GM20000 (cell line): ENCODE results near the gene RASGRP1.

Experiments used
- DNase-seq: peaks from one replicate; pipeline ENCODE4 v3.0.0; 2012; ENCODE audit warnings: low spot score
- TF ChIP-seq, protein P1 (sequence below): IDR thresholded peaks from 2 replicates; pipeline ENCODE4 v1.5.1; 2012; ENCODE audit warnings: mild to moderate bottlenecking, control low read depth; ENCODE audit errors: extremely low read depth, missing control alignments

RASGRP1 gene

DNA sequence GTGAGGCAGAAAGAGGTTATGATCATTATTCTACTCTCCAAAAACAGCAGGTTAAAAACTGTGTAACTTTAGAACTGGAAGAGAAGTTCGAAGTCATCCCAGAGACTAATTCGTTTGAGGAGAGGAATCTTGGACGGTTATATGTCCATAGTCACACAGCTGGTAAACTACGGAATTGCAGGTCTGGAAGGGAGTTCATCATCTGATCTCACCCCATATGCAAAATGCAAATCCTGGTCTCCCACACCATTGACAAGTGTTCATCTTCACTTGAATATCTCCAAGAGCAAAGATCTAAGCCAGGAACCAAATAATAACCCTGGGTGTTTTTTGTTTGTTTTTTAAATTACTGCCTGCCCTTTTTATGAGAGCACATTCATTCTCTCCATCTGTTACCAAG lies 57.6 kb downstream of the RASGRP1 start:
- TF ChIP-seq, protein P1, sequence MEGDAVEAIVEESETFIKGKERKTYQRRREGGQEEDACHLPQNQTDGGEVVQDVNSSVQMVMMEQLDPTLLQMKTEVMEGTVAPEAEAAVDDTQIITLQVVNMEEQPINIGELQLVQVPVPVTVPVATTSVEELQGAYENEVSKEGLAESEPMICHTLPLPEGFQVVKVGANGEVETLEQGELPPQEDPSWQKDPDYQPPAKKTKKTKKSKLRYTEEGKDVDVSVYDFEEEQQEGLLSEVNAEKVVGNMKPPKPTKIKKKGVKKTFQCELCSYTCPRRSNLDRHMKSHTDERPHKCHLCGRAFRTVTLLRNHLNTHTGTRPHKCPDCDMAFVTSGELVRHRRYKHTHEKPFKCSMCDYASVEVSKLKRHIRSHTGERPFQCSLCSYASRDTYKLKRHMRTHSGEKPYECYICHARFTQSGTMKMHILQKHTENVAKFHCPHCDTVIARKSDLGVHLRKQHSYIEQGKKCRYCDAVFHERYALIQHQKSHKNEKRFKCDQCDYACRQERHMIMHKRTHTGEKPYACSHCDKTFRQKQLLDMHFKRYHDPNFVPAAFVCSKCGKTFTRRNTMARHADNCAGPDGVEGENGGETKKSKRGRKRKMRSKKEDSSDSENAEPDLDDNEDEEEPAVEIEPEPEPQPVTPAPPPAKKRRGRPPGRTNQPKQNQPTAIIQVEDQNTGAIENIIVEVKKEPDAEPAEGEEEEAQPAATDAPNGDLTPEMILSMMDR: no peak
- DNase-seq: no peak

DNA sequence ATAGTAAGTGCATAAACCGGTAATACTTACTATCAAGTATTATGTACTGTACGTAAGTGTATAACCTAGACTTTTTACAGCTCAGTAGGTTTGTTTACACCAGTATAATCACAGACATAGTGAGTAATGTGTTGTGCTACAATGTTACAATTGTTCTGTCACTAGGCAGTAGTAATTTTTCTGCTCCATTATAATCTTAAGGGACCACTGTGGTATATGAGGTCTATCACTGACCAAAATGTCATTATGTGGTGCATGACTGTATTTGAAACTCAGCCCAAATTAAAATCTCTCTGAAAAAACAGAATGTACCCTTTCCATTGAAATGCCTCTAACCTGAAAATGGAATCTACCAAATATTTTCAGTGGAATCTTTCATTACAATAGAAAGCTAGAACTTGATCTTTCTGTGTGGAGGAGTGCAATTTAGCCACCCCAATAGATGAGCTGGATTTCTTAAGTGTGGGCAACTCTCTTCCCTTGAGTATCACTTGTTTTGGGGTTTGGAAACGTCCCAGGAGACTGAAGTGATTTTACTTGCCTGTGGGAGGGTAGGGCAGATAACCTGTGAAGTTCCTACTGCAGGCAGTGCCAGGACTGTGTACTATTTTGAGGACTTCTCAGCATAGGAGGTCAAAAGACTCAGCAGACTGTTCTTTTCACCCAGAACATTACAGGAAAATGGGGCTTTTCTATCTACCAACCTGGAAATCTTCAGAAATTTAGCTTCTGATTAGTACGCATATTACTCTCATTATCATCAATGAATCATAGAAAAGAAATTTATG lies 59.7 kb downstream of the RASGRP1 start:
- TF ChIP-seq, protein P1: no peak
- no peak for DNase-seq

DNA sequence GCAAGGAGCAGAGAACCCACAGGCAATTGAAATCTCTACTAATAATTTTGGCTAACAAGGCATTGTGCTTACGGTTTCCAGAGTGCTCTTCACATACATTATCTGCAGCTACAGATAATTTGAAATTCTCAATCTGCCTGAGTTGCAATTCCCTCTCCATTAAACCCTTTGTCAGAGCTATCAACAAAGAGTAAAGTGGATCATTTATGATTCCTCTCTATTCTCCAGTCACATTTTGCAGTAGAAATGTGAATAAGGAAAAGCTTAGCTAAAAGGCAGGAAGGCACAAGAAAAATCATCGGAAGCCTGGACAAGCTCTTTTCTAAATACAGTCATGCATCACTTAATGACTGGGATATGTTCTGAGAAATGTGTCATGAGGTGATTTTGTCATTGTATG lies 61.1 kb downstream of the RASGRP1 start:
- no peak for DNase-seq
- TF ChIP-seq, protein P1: no peak

DNA sequence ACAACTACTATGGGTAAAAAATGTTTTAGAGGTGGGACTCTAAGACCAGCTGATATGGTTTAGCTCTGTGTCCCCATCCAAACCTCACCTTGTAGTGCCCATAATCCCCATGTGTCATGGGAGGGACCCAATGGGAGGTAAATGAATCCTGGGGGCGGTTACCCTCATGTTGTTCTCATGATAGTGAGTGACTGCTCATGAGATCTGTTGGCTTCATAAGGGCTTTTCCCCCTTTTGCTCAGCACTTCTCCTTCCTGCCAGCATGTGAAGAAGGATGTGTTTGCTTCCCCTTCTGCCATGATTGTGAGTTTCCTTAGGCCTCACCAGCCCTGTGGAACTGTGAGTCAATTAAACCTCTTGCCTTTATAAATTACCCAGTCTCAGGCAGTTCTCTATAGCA lies 65.0 kb downstream of the RASGRP1 start:
- DNase-seq: no peak
- TF ChIP-seq, protein P1: no peak

DNA sequence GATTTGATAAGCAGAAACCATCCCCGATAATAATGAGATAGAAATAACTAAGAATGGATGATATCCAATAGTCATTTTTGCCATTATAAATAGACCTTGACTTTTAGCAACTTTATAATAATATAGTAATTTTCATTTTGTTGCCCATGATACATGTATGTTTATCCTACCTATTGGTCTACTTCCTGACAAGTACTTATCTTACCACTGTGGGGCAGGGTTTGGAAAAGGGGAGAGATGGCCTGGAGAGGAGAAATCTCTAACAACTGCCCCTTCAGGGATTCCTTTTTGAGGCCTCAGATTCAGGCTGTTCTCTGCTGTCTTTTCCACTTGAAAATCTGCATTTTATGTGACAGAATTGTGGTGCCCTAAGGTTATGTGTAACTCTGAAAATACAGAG lies 68.5 kb downstream of the RASGRP1 start:
- TF ChIP-seq, protein P1: no peak

DNA sequence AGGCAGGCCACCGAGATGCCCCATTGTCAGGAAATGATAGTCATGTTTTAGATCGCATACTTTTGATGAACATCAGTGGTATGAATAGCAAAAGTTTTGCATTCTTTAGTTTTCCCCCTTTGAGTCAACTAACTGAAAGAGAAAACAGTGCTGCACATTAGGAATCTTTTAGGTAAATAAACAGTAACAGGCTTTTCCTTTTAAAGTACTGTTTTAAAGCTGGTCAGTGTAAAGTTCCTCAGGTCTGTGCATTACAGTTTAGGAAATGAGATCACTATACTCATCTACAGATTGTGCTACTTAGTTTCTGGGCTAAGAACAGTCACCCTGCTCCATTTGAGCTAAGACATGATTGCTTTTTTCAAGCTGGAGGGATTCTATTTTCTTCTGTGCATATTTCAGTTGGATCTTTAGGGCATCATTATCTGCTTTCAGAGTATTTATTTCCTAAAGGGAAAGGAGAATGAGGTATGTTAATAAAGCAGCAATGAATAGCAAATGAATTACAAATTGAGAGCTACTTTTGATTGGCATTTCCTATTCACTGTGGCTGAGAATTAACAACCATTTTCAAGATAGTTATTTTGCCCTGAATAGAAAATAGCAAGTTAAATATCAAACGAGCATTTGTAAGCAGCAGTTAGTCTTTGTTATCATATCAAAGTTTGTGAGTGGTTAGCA lies 74.2 kb downstream of the RASGRP1 start:
- DNase-seq: no peak
- TF ChIP-seq, protein P1: no peak

More for the DNA sequence above, 68.5 kb downstream of the RASGRP1 start:
- DNase-seq: no peak

DNA sequence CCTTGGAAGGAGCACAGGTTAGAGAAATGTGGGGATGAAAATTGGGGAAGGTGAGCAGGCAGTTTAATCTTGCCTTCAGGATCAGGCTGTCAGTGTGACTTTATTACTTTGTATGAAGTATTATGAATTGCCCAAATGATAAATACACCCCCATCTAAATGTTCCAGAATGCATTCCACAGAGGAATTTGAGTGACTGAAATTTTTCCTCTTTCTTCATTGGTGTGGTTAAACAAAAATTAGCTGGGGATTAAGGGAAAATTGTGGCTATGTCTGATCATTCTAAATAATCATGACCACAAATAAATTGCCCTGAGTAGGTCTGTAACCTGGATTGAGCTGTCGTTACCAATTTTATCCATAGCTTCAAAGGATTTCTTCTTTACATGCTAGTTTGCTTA lies 77.2 kb downstream of the RASGRP1 start:
- DNase-seq: no peak
- TF ChIP-seq, protein P1: no peak
